ENCODE results near the gene TKT. TPM values are rescaled to one million over a fixed set of nuclear protein-coding genes. Genes with fewer than 3 reads are reported as not detected.

Gene TKT
- total and polyA plus RNA-seq, 2 of the 13 experiments (the other 11 are each of a cell fraction or from before 2014, with no cell fraction given), result 150 to 238 TPM

GRCh38 chr3:53185761-53186465, 69.9 kb downstream of the TKT start:
- no TSS peak for BruUV-seq (replicated peaks)
- in situ Hi-C loops (cut with HindIII; ENCODE audit: extremely low pct_ligation_motif_present, low pct_unique_long_range_greater_than_20kb), result no loop called here
- TF ChIP-seq ZNF383 (CRISPR knock-in tag; IDR thresholded peaks at IDR 0.05; ENCODE audit: borderline replicate concordance) (no peak), ASH2L (IDR thresholded peaks at IDR 0.05; ENCODE audit: insufficient read length, low read depth, low read length) (no peak), STAG1 (CRISPR knock-in tag; IDR thresholded peaks at IDR 0.05) (no peak), KLF9 (CRISPR knock-in tag; IDR thresholded peaks at IDR 0.05; ENCODE audit: low read depth) (no peak), ZNF788 (CRISPR knock-in tag; IDR thresholded peaks at IDR 0.05; ENCODE audit: borderline replicate concordance) (no peak), HNF1B (CRISPR knock-in tag; IDR thresholded peaks at IDR 0.05) (no peak), RARG (CRISPR knock-in tag; IDR thresholded peaks at IDR 0.05; ENCODE audit: low read depth) (no peak), AGO2 (optimal IDR thresholded peaks at IDR 0.05; ENCODE audit: low read depth, low read length) (peak; percentile 24), ZNF670 (CRISPR knock-in tag; IDR thresholded peaks at IDR 0.05; ENCODE audit: borderline replicate concordance) (no peak), ZNF577 (CRISPR knock-in tag; IDR thresholded peaks at IDR 0.05; ENCODE audit: borderline replicate concordance, low read depth) (no peak), RBM22 (optimal IDR thresholded peaks at IDR 0.05; ENCODE audit: low read length) (peak; percentile 57), THYN1 (CRISPR knock-in tag; IDR thresholded peaks at IDR 0.05; ENCODE audit: borderline replicate concordance, low read depth) (no peak), ZHX1 (CRISPR knock-in tag; IDR thresholded peaks at IDR 0.05; ENCODE audit: low read depth) (no peak), THRA (CRISPR knock-in tag; IDR thresholded peaks at IDR 0.05; ENCODE audit: borderline replicate concordance) (no peak), NFIB (CRISPR knock-in tag; IDR thresholded peaks at IDR 0.05; ENCODE audit: borderline replicate concordance) (no peak), ZBTB43 (CRISPR knock-in tag; conservative IDR thresholded peaks at IDR 0.05) (no peak)
- H3K79me2 ChIP-seq (ENCODE audit: insufficient read depth, low read length), result no peaks in the 10 kb centered on the region
- H3K9me3 ChIP-seq (ENCODE audit: low read length), result no peaks in the 10 kb centered on the region
- FAIRE-seq (no peak), DNase-seq (ENCODE audit: low spot score) (no peak), ATAC-seq (no peak; the same call in 2 of the 3 replicates)
- no peaks in the 10 kb centered on the region for H3K27me3 ChIP-seq (ENCODE audit: control insufficient read depth in 1 of 2, insufficient read depth in 2 of 2, low read length in 2 of 2)
- no peaks in the 10 kb centered on the region for H3K4me1 ChIP-seq (ENCODE audit: insufficient read depth, low read length)
- no peak overlapping the region for H3K27ac ChIP-seq (ENCODE audit: extremely low read length, insufficient read depth, low read length)
- POLR2A ChIA-PET, result no interaction called here
- H3K9ac ChIP-seq (ENCODE audit: insufficient read depth, low read depth, low read length), result no peak overlapping the region
- H3K4me2 ChIP-seq (ENCODE audit: low read depth, low read length), result no peak overlapping the region
- no peaks in the 10 kb centered on the region for H4K20me1 ChIP-seq (ENCODE audit: insufficient read depth, low read length)
- CTCF ChIA-PET (ENCODE audit: low intra/inter-chr PET ratio, low total read pairs), result no interaction called here
- H3K4me3 ChIP-seq (replicated peaks in 1 of 3; ENCODE audit: insufficient read depth in 1 of 3, low read depth in 2 of 3, low read length in 3 of 3), result no peak overlapping the region
- intact Hi-C loops (cut with micrococcal nuclease; ENCODE audit: unreplicated experiment), result no loop called here
- peaks cover 23 to 72% of the 10 kb centered on the region in 2 experiments; a peak in 4 of 5 replicates for H3K36me3 ChIP-seq (replicated peaks in 1 of 2; ENCODE audit: control insufficient read depth in 1 of 2, insufficient read depth in 2 of 2, low read length in 2 of 2)
- 94% methylated on average over 17 of the region's 20 CpGs for WGBS (ENCODE audit: low lambda C conversion rate)
- H2AFZ ChIP-seq (ENCODE audit: low read length), result no peak overlapping the region
